OCI-LY3 (cell line): ENCODE measurements around the gene GLOD4.
A peak's percentile ranks its signal among the peaks of the same experiment; 100 is the strongest.

Experiments
- H2AFZ ChIP-seq: fragments of 200-600, 300-600 bp; shearing (Covaris generic); 2 replicates; pipeline ENCODE4 v1.6.0; 2014; ENCODE audit warnings: antibody characterized with exemption, low read depth, low read length
- H3K27ac ChIP-seq: fragments of 200-600, 300-600 bp; sonication (generic); 2 replicates; pipeline ENCODE4 v1.5.1; 2014; ENCODE audit warnings: mild to moderate bottlenecking, low read length, moderate library complexity, mixed read lengths
- H3K27me3 ChIP-seq: fragments of 200-600, 300-600 bp; sonication (generic); 2 replicates; pipeline ENCODE4 v1.6.1; 2014; ENCODE audit warnings: low read depth, low read length, mixed read lengths
- H3K36me3 ChIP-seq: fragments of 200-600, 300-600 bp; sonication (generic); replicated peaks from 2 replicates; pipeline ENCODE3; 2014; ENCODE audit warnings: low read depth, low read length, mixed read lengths
- H3K4me1 ChIP-seq: fragments of 300-600, 200-600 bp; sonication (generic); 2 replicates; pipeline ENCODE4 v1.6.1; 2014; ENCODE audit warnings: low read length, mixed read lengths
- H3K4me2 ChIP-seq: fragments of 200-600, 300-600 bp; sonication (generic); 2 replicates; pipeline ENCODE4 v1.6.1; 2014; ENCODE audit warnings: low read length, mixed read lengths
- H3K4me3 ChIP-seq: fragments of 300-600, 200-600 bp; sonication (generic); 2 replicates; pipeline ENCODE4 v1.5.1; 2014; ENCODE audit warnings: antibody characterized with exemption, mild to moderate bottlenecking, low read length, moderate library complexity
- H3K79me2 ChIP-seq: fragments of 300-600, 200-600 bp; shearing (Covaris generic); 2 replicates; pipeline ENCODE4 v1.6.1; 2014; ENCODE audit warnings: mild to moderate bottlenecking, low read length, mixed read lengths
- H3K9ac ChIP-seq: fragments of 300-600, 200-600 bp; shearing (Covaris generic); 2 replicates; pipeline ENCODE4 v1.6.0; 2014; ENCODE audit warnings: mild to moderate bottlenecking, low read length, moderate library complexity
- H3K9me3 ChIP-seq: fragments of 200-600, 300-600 bp; shearing (Covaris generic); 2 replicates; pipeline ENCODE4 v1.6.1; 2014; ENCODE audit warnings: low read length, mixed read lengths; ENCODE audit not compliant: insufficient read depth
- H4K20me1 ChIP-seq: fragments of 200-600, 300-600 bp; sonication (generic); 2 replicates; pipeline ENCODE4 v1.6.1; 2016; ENCODE audit warnings: low read length, mixed read lengths; ENCODE audit not compliant: insufficient read depth
- EZH2phosphoT487 ChIP-seq: fragments of 200-600 bp; shearing (Covaris generic); IDR thresholded peaks from 2 replicates; pipeline ENCODE4 v1.6.1; 2018; ENCODE audit warnings: antibody characterized with exemption, mixed run types, low read depth
- TF ChIP-seq, protein P1 (sequence below): fragments of 200-600, 300-600 bp; sonication (generic); IDR thresholded peaks from 2 replicates; pipeline ENCODE4 v1.5.1; 2014; ENCODE audit warnings: antibody characterized with exemption, low read length, low read depth

The GLOD4 gene

DNA sequence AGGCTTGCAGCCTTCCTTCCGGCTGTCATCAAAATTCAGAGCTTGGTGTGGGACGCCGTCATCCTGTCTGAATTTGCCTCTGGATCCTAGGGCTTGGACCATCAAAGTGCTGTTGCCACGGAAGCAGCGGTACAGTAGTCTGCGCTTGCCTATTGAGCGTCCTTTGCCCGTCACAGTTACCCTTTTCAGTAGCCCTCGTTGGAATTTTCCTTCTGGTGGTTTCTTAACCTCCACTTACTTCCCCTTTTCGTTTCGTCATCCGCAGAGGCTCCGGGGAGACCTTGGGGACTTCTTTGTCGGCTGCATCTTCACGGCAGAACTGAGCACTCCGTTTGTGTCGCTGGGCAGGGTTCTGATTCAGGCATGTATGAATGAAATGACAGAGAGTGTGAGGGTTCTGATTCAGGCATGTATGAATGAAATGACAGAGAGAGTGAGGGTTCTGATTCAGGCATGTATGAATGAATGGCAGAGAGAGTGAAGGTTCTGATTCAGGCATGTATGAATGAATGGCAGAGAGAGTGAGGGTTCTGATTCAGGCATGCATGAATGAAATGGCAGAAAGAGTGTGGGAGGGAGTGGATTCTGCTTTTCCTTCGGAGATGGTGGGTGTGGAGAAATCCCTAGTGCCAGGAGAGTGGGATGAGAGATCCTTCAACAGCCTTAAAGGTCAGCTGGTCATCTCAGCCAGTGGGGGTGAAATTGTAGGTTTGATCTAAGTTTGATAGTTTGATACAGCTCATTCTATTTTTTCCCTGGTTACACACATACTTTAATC is 41.7 kb downstream of the GLOD4 start:
- Histone ChIP-seq H3K27me3 (no peaks in the 10 kb centered on the region), H3K9me3 (no peaks in the 10 kb centered on the region), H3K4me2 (peak overlapping the region; percentile 60), H3K27ac (peak overlapping the region; percentile 71), H3K79me2 (peaks cover 56% of the 10 kb centered on the region), H4K20me1 (peaks cover 31% of the 10 kb centered on the region), H3K4me3 (peak overlapping the region; percentile 36), H2AFZ (no peak overlapping the region; the same call in 1 of the 2 replicates), H3K4me1 (peaks cover 20% of the 10 kb centered on the region), H3K36me3 (peaks cover 51% of the 10 kb centered on the region), H3K9ac (peak overlapping the region; percentile 29; the same call in 1 of the 2 replicates)
- TF ChIP-seq, protein P1, sequence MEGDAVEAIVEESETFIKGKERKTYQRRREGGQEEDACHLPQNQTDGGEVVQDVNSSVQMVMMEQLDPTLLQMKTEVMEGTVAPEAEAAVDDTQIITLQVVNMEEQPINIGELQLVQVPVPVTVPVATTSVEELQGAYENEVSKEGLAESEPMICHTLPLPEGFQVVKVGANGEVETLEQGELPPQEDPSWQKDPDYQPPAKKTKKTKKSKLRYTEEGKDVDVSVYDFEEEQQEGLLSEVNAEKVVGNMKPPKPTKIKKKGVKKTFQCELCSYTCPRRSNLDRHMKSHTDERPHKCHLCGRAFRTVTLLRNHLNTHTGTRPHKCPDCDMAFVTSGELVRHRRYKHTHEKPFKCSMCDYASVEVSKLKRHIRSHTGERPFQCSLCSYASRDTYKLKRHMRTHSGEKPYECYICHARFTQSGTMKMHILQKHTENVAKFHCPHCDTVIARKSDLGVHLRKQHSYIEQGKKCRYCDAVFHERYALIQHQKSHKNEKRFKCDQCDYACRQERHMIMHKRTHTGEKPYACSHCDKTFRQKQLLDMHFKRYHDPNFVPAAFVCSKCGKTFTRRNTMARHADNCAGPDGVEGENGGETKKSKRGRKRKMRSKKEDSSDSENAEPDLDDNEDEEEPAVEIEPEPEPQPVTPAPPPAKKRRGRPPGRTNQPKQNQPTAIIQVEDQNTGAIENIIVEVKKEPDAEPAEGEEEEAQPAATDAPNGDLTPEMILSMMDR: no peak
- no peak for TF ChIP-seq EZH2phosphoT487

DNA sequence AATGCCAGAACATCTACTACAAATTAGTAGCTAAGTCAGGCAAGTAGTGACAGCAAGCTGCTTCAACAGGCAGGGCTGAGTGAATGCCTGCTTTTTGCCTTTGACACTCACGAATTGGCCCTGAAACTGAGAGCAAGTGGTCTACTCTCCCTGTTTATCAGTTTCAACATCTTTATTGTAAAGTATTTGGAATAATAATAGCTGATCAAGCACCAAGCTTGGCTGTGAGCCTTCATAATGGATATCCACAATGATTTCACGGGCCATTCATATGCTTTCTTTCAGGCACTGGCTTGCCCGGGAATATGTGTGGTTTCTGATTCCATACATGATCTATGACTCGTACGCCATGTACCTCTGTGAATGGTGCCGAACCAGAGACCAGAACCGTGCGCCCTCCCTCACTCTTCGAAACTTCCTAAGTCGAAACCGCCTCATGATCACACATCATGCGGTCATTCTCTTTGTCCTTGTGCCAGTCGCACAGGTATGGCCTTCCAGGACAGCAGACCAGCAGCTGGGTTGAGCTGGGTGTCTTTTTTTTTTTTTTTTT is 44.4 kb downstream of the GLOD4 start:
- Histone ChIP-seq H3K4me3 (no peak overlapping the region), H2AFZ (no peak overlapping the region), H3K36me3 (peaks cover 36% of the 10 kb centered on the region), H3K9me3 (no peaks in the 10 kb centered on the region), H3K79me2 (peaks cover 54% of the 10 kb centered on the region), H4K20me1 (peaks cover 20% of the 10 kb centered on the region), H3K4me1 (peaks cover 26% of the 10 kb centered on the region), H3K27ac (no peak overlapping the region), H3K4me2 (no peak overlapping the region), H3K27me3 (no peaks in the 10 kb centered on the region), H3K9ac (no peak overlapping the region)
- TF ChIP-seq, protein P1: no peak
- no peak for TF ChIP-seq EZH2phosphoT487

DNA sequence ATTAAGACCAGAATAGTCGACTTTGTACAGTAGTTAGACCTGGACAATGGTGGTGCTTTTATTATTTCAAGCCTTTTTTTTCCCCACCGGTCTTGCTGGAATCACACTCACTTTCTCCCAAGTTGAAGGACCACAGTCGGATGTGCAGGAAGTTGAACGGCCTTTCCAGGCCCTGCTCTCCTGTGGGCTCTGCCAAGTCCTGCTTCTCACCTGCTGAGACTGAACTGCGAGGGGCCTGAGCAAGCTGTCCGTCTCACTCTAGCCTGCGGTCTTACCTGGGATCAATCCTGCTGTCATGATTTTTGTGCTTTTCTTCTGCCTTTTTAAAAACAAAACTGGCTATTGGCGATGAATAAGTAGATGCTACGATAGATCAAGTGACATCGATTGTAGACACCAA is 48.3 kb downstream of the GLOD4 start:
- peaks cover 42% of the 10 kb centered on the region for H3K79me2 ChIP-seq
- peak overlapping the region; percentile 81 for H3K4me3 ChIP-seq
- H3K9ac ChIP-seq: peak overlapping the region; percentile 81

More for the DNA sequence above, 48.3 kb downstream of the GLOD4 start:
- no peak overlapping the region for H3K27ac ChIP-seq
- H3K4me2 ChIP-seq: peak overlapping the region; percentile 79
- TF ChIP-seq, protein P1: no peak
- TF ChIP-seq EZH2phosphoT487: no peak
- H2AFZ ChIP-seq: no peak overlapping the region
- H3K36me3 ChIP-seq: peaks cover 19% of the 10 kb centered on the region
- no peaks in the 10 kb centered on the region for H3K9me3 ChIP-seq
- no peaks in the 10 kb centered on the region for H3K27me3 ChIP-seq
- no peaks in the 10 kb centered on the region for H4K20me1 ChIP-seq
- peaks cover 10% of the 10 kb centered on the region for H3K4me1 ChIP-seq
